Measurements from ENCODE around the gene ANTXR1. TPM values are rescaled to one million over a fixed set of nuclear protein-coding genes. Genes with fewer than 3 reads are reported as not detected.

ANTXR1 gene
- total and polyA plus RNA-seq, 2 of the 8 experiments (the other 6 are each of a cell fraction or from before 2014, with no cell fraction given): 15.8 to 44.3 TPM

DNA sequence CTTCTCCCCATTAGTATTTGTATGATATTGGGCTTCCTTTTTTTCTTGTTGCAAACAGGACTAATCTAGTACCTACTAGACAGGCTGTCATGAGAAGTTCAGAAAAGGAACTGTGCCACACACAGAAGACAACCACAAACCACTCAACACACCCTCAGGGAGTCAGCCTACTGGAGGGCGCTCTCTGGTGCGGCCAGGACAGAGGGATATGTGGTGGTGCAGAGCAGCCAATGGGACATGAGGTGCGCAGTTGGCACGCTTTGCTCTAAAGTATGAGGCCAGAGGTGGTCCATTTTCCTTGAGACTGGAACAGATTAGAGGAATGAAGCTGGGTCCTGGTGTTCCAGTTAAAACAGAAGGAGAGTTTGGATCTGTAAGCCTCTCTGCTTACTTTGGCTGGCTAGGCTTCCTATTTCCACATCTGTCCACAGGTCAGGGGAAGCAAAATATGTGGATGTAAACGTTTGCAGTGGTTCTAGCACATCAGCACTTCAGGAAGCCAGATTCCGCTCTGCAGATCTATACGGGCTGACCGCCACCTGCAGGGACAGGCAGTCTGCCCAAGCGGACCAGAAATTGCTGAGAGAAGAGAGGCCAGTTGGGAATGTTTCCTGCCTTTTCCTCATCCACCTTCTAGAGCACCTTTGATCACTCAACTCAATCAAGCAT, 260.0 kb downstream of the ANTXR1 start:
- Histone ChIP-seq H3K4me3 (ENCODE audit: extremely low read depth in 1 of 4, insufficient read depth in 2 of 4, low read depth in 3 of 4, low read length in 4 of 4) (no peak overlapping the region), H3K4ac (replicated peaks; ENCODE audit: insufficient read length, low read depth, low read length) (no peak overlapping the region), H2AK5ac (ENCODE audit: low read depth, low read length) (no peak overlapping the region), H4K8ac (ENCODE audit: extremely low read depth, insufficient read depth, low read length) (no peak overlapping the region), H3K14ac (ENCODE audit: insufficient read length) (no peak overlapping the region), H2AFZ (ENCODE audit: low read length) (no peak overlapping the region), H3K79me2 (ENCODE audit: control insufficient read depth in 1 of 2, insufficient read depth in 2 of 2, low read length in 2 of 2) (no peaks in the 10 kb centered on the region), H3K56ac (replicated peaks; ENCODE audit: insufficient read length, low read depth, low read length) (no peak overlapping the region), H2BK20ac (ENCODE audit: low read length) (no peak overlapping the region), H4K91ac (replicated peaks; ENCODE audit: insufficient read length, low read length) (no peak overlapping the region), H3K79me1 (ENCODE audit: low read depth, low read length) (no peaks in the 10 kb centered on the region), H2BK5ac (ENCODE audit: low read depth, low read length) (no peak overlapping the region), H3K4me2 (ENCODE audit: insufficient read depth in 1 of 2, low read depth in 2 of 2, low read length in 2 of 2) (no peak overlapping the region), H2BK120ac (replicated peaks; ENCODE audit: low read depth, low read length) (no peak overlapping the region), H2BK15ac (ENCODE audit: low read length) (no peak overlapping the region), H3K23ac (ENCODE audit: insufficient read length) (no peak overlapping the region), H3K18ac (ENCODE audit: extremely low read depth, low read length) (no peak overlapping the region), H3K23me2 (ENCODE audit: low read depth, low read length) (no peaks in the 10 kb centered on the region), H3K36me3 (ENCODE audit: control insufficient read depth in 2 of 4, insufficient read depth in 4 of 4, low read length in 3 of 4) (no peaks in the 10 kb centered on the region; a peak in 1 of 8 replicates), H2BK12ac (ENCODE audit: low read depth, low read length) (no peak overlapping the region), H3K9ac (replicated peaks in 1 of 4; ENCODE audit: extremely low read depth in 1 of 4, low read depth in 3 of 4, low read length in 3 of 4) (no peak overlapping the region), H3K27ac (ENCODE audit: low read depth, low read length) (no peak overlapping the region), H3K27me3 (replicated peaks in 1 of 4; ENCODE audit: control insufficient read depth in 3 of 4, extremely low read depth in 1 of 4, insufficient read depth in 3 of 4, low read length in 3 of 4) (no peaks in the 10 kb centered on the region), H4K5ac (ENCODE audit: insufficient read length, low read depth, low read length) (no peak overlapping the region), H3K4me1 (replicated peaks in 1 of 4; ENCODE audit: control insufficient read depth in 3 of 4, insufficient read depth in 4 of 4, low read length in 3 of 4) (no peaks in the 10 kb centered on the region), H3K9me3 (ENCODE audit: insufficient read depth in 2 of 2, low read depth in 1 of 2, low read length in 1 of 2) (no peaks in the 10 kb centered on the region), H4K20me1 (replicated peaks in 1 of 2; ENCODE audit: control insufficient read depth in 1 of 2, insufficient read depth in 2 of 2, low read length in 2 of 2) (no peaks in the 10 kb centered on the region)
- ChIA-PET CTCF (ENCODE audit: partially characterized antibody) (interaction anchor here (1.8 kb wide), 1 partner anchor 12 kb away, joined by 4 read pairs; no protein-coding TSS in a partner anchor), POLR2A (ENCODE audit: partially characterized antibody) (no interaction called here)
- FAIRE-seq (no peak), DNase-seq (ENCODE audit: low read depth in 1 of 2, low spot score in 2 of 2) (no peak)
- TF ChIP-seq RAD21 (IDR thresholded peaks at IDR 0.05 in 1 of 2, conservative IDR thresholded peaks at IDR 0.05 in 1 of 2; ENCODE audit: low read depth in 2 of 2, low read length in 2 of 2) (peak; percentile 45 to 49; a peak in 3 of 4 replicates), POLR2AphosphoS5 (IDR thresholded peaks at IDR 0.05; ENCODE audit: low read depth, low read length) (no peak), TBP (IDR thresholded peaks at IDR 0.05; ENCODE audit: low read depth, low read length) (no peak), SP2 (IDR thresholded peaks at IDR 0.05; ENCODE audit: low read length) (no peak)
- TF ChIP-seq, protein P1, sequence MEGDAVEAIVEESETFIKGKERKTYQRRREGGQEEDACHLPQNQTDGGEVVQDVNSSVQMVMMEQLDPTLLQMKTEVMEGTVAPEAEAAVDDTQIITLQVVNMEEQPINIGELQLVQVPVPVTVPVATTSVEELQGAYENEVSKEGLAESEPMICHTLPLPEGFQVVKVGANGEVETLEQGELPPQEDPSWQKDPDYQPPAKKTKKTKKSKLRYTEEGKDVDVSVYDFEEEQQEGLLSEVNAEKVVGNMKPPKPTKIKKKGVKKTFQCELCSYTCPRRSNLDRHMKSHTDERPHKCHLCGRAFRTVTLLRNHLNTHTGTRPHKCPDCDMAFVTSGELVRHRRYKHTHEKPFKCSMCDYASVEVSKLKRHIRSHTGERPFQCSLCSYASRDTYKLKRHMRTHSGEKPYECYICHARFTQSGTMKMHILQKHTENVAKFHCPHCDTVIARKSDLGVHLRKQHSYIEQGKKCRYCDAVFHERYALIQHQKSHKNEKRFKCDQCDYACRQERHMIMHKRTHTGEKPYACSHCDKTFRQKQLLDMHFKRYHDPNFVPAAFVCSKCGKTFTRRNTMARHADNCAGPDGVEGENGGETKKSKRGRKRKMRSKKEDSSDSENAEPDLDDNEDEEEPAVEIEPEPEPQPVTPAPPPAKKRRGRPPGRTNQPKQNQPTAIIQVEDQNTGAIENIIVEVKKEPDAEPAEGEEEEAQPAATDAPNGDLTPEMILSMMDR (IDR thresholded peaks at IDR 0.05; ENCODE audit: control extremely low read depth in 1 of 3, insufficient read depth in 1 of 3, low read depth in 1 of 3, low read length in 3 of 3): peak in 1 of 3 experiments; percentile 23; a peak in 1 of 4 replicates
- 84% methylated on average over 9 of the region's 9 CpGs; no CpG with 5 or more reads in 1 of the 2 experiments for WGBS, 2 experiments (ENCODE audit: extremely low coverage in 1 of 2, insufficient coverage in 1 of 2, insufficient read length in 1 of 2, insufficient replicate concordance in 2 of 2, low coverage in 1 of 2, low lambda C conversion rate in 2 of 2, missing lambda C conversion rate in 1 of 2)

All from H1 (cell line).